Measurements from ENCODE around the gene OR4S1. TPM values are rescaled to one million over a fixed set of nuclear protein-coding genes. Genes with fewer than 3 reads are reported as not detected.

Gene OR4S1
- not detected in 5 replicates for total RNA-seq (2022; extraction: Qiagen RNA extraction)

GRCh38 chr11:48305923-48306322 is at the start of gene OR4S1:
Gene OR4S1, plus strand, starts transcription at chr11:48306223. Its CDS starts 0 bp downstream, at chr11:48306223.

DNA sequence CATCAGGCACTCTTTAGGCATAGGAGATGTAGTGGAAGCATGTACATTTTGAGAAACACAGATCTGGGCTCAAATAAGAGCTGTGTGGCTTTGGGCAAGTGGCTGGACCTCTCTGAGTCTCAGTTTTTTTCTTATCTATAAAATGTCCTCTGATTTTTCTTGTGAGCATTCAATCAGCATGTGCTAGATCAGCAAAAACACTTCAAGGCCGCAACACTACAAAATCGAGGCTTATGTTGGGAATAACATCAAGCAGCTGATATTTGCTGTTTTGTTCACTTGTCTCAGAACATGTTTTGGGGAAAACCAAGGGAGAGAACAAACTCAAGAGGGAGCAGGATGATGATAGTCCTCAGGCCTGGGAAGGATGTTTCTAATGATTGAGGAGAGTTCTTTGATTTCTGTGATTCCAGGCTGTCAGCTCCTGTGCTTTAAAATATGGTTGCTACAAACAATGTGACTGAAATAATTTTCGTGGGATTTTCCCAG is 42.6 kb upstream of the OR4S1 start, which contains the start of gene OR4X1:
OR4X1 (plus strand) TSS at position 439 of the 489 bp plus-strand sequence; CDS start at position 439, 0 bp downstream.

DNA sequence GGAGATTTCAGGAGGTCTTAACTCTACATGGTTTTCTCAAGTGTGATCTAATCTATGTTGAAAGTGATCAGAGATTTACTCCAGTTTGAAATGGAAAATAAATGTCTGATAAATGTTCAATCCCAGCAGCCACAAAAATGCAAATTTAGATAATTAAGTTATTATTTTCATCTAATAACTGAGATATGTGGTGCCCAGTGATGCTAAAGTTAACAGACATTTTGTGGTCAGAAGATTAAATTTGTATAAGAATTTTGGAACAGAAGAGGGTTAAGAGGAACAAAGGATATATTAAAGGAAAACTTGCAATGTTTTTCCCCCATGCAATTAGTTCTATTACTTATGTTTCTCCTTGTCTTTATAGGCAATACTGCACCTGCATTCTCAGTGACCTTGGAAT is 18.6 kb downstream of the OR4S1 start, which contains the start of gene OR4C3:
OR4C3 (plus strand) TSS at position 301 of the 400 bp plus-strand sequence. CDS start 102 bp downstream, outside the sequence.

Other genes starting within 250 kb of the OR4S1 start
- gene OR4B1, start 89.4 kb upstream of the OR4S1 start, total RNA-seq (2022; extraction: Qiagen RNA extraction), result not detected in 5 replicates
- not detected in 5 replicates for gene OR4X2, start 61.1 kb upstream of the OR4S1 start, total RNA-seq (2022; extraction: Qiagen RNA extraction)
- gene OR4X1, start 42.4 kb upstream of the OR4S1 start, total RNA-seq (2022; extraction: Qiagen RNA extraction), result not detected in 5 replicates
- not detected in 5 replicates for gene OR4C3, start 18.7 kb downstream of the OR4S1 start, total RNA-seq (2022; extraction: Qiagen RNA extraction)
- not detected in 5 replicates for gene OR4C5, start 60.2 kb downstream of the OR4S1 start, total RNA-seq (2022; extraction: Qiagen RNA extraction)
- not detected in 5 replicates for gene OR4A47, start 182.6 kb downstream of the OR4S1 start, total RNA-seq (2022; extraction: Qiagen RNA extraction)